Ramos (cell line): Measurements from ENCODE around the gene FNDC10.

Source experiments
- in situ Hi-C: fragments of 300-500 bp; cut with MboI; formaldehyde crosslinking; loops from one replicate; pipeline ENCODE4 v1.14.3; 2022; ENCODE audit warnings: low sequenced_read_pairs; ENCODE audit not compliant: unreplicated experiment

Gene FNDC10

GRCh38 chr1:1628754-1629429 is 29.0 kb upstream of the FNDC10 start:
- in situ Hi-C loops = no loop called here

GRCh38 chr1:1627829-1628753 is 28.2 kb upstream of the FNDC10 start:
- in situ Hi-C loops = no loop called here

DNA sequence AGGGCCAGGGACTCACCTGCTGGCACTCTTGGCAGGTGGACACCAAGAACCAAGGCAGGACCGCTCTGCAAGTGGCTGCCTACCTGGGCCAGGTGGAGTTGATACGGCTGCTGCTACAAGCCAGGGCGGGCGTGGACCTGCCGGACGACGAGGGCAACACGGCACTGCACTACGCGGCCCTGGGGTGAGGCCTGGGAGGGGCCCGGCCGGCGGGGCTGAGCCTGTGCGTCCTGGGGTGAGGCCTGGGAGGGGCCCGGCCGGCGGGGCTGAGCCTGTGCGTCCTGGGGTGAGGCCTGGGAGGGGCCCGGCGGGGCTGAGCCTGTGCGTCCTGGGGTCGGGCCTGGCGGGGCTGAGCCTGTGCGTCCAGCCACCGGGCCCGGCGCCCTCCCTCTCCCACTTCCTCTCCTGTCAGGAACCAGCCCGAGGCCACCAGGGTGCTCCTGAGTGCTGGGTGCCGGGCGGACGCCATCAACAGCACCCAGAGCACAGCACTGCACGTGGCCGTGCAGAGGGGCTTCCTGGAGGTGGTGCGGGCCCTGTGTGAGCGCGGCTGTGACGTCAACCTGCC is 27.4 kb upstream of the FNDC10 start:
- in situ Hi-C loops = no loop called here

DNA sequence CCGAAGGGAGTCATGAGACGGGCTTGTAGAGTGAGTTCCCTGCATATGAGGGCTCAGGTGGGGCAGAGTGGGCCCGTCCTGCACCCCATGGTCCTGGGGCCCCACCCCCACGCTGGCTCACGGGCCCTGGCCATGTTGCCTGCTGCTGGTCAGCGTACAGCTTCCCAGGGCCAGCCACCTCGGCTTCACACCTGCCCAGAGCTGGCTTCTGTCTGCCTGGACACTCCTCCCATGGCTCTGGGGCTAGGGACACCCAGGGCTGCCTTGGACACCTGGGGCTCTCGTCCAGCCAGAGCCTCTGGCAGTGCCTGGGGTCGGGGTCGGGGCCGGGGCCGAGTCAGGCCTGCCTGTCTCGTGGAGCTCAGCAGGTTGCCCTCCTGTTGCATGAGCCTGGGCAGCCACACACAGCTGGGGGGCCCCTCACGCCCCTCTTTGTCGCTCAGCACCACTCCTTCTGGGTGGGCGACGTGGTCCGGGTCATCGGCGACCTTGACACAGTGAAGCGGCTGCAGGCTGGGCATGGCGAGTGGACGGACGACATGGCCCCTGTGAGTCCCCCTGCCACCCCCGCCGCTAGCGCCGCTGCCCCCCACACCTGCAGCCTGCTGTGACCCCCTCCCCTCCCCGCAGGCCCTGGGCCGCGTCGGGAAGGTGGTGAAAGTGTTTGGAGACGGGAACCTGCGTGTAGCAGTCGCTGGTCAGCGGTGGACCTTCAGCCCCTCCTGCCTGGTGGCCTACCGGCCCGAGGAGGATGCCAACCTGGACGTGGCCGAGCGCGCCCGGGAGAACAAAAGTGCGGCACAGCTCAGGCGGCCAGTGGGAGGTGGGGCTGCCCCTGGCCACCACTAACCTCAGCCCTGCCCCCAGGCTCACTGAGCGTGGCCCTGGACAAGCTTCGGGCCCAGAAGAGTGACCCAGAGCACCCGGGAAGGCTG is 26.5 kb upstream of the FNDC10 start:
- in situ Hi-C loops = no loop called here

- in situ Hi-C loops = no loop called here
Observed at GRCh38 chr1:1625824-1626206, 25.9 kb upstream of the FNDC10 start.

DNA sequence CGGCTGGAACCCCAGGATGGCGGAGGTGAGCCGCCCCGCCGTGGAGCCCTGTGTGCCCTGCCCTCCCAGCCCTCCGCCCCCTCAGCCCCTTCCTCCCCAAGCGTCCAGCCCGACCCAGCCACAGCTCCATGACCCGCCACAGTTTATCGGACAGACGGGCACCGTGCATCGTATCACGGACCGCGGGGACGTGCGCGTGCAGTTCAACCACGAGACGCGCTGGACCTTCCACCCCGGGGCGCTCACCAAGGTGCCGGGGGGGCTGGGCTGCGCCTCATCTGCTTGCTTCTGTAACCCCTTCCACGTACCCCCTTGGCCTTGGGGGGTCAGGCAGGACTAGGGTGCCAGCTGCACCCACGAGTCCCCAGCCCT is 25.5 kb upstream of the FNDC10 start:
- in situ Hi-C loops = no loop called here

- in situ Hi-C loops = loop anchor here (25.0 kb wide), 1 partner anchor 763 kb away; the partner anchor contains the start of genes MORN1 and RER1
Observed at GRCh38 chr1:1624443-1625403, 24.8 kb upstream of the FNDC10 start.

- in situ Hi-C loops = loop anchor here (25.0 kb wide), 1 partner anchor 763 kb away; the partner anchor contains the start of genes MORN1 and RER1
Observed at GRCh38 chr1:1623631-1624442, 23.9 kb upstream of the FNDC10 start.

GRCh38 chr1:1623181-1623630 is 23.3 kb upstream of the FNDC10 start:
- in situ Hi-C loops = loop anchor here (25.0 kb wide), 1 partner anchor 764 kb away; the partner anchor contains the start of genes MORN1 and RER1

DNA sequence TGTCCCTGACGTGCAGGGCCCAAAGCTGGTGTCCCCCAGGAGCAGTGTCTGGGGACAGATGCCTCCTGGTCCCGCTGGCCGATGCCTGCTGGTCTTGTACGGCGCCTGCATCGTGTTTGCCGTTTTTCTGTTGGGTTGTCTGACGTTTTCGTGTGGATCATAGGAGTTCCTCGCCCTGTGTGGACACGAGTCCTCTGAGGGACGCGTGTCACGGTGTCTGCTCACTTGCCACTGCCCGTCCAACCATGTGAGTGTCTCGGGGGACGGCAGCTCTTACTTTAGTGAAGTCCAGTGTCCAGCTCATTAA is 22.8 kb upstream of the FNDC10 start:
- in situ Hi-C loops = loop anchor here (25.0 kb wide), 1 partner anchor 765 kb away; the partner anchor contains the start of genes MORN1 and RER1

- in situ Hi-C loops = loop anchor here (25.0 kb wide), 1 partner anchor 765 kb away; the partner anchor contains the start of genes MORN1 and RER1
Observed at GRCh38 chr1:1622010-1622787, 22.3 kb upstream of the FNDC10 start.

- in situ Hi-C loops = loop anchor here (25.0 kb wide), 1 partner anchor 766 kb away; the partner anchor contains the start of genes MORN1 and RER1
Observed at GRCh38 chr1:1621173-1622009, 21.5 kb upstream of the FNDC10 start.

- in situ Hi-C loops = loop anchor here (25.0 kb wide), 1 partner anchor 767 kb away; the partner anchor contains the start of genes MORN1 and RER1
Observed at GRCh38 chr1:1620433-1621139, 20.7 kb upstream of the FNDC10 start.

DNA sequence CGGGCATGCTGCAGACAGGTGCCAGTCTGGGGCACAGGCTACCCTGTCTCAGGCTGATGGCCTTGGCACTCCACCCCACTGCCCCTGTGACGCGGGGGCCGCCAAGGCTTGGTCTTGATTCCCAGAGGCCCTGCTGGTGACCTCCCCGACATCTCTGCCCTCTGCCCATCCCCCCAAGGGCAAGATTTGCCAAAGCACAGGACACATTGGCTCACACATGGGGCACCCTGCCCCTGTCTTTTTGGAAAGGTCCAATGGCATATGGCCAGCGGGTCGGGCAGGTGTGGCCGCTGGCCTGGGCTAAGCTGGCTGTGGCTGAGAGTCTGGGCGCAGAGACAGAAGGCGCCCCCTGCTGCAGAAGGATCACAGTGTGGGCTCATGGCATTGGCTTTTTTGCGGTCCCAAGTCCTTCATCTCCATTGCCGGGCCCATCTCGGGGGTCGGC is 20.0 kb upstream of the FNDC10 start:
- in situ Hi-C loops = loop anchor here (25.0 kb wide), 1 partner anchor 767 kb away; the partner anchor contains the start of genes MORN1 and RER1

GRCh38 chr1:1618396-1619068 is 18.6 kb upstream of the FNDC10 start:
- in situ Hi-C loops = loop anchor here (25.0 kb wide), 1 partner anchor 769 kb away; the partner anchor contains the start of genes MORN1 and RER1
